Neural progenitor cell (in vitro differentiated cells): Measurements from ENCODE around the gene PEX6. TPM values are rescaled to one million over a fixed set of nuclear protein-coding genes. Genes with fewer than 3 reads are reported as not detected.

Source experiments
- DNase-seq: peaks from one replicate; pipeline ENCODE4 v3.0.0-alpha.2; 2016; ENCODE audit warnings: low spot score
- H2AFZ ChIP-seq: fragments of 200-600 bp; sonication (generic); replicated peaks from 2 replicates; pipeline ENCODE4 v1.6.1; 2016; ENCODE audit warnings: antibody characterized with exemption
- H3F3A ChIP-seq: fragments of 200-600 bp; sonication (generic); 2 replicates; pipeline ENCODE4 v1.6.1; 2016; ENCODE audit warnings: antibody characterized with exemption, low read depth
- H3K27ac ChIP-seq: fragments of 200-600 bp; sonication (generic); 2 replicates; pipeline ENCODE4 v1.5.1; 2016; ENCODE audit warnings: mild to moderate bottlenecking
- H3K27me3 ChIP-seq: fragments of 200-600 bp; sonication (generic); 2 replicates; pipeline ENCODE4 v1.6.1; 2016; ENCODE audit warnings: mild to moderate bottlenecking, moderate library complexity
- H3K36me3 ChIP-seq: fragments of 200-600 bp; sonication (generic); 2 replicates; pipeline ENCODE4 v1.5.1; 2016
- H3K4me1 ChIP-seq: fragments of 200-600 bp; sonication (generic); 2 replicates; pipeline ENCODE4 v1.6.1; 2016; ENCODE audit warnings: mixed run types
- H3K4me2 ChIP-seq: fragments of 200-600 bp; sonication (generic); 2 replicates; pipeline ENCODE4 v1.6.1; 2016
- H3K4me3 ChIP-seq: fragments of 200-600 bp; sonication (generic); 2 replicates; pipeline ENCODE4 v1.5.1; 2016
- H3K79me2 ChIP-seq: fragments of 200-600 bp; sonication (generic); 2 replicates; pipeline ENCODE4 v1.6.1; 2016; ENCODE audit warnings: low read depth
- H3K9ac ChIP-seq: fragments of 200-600 bp; sonication (generic); 2 replicates; pipeline ENCODE4 v1.6.1; 2016
- H3K9me3 ChIP-seq: fragments of 200-600 bp; sonication (generic); 2 replicates; pipeline ENCODE4 v1.5.1; 2016; ENCODE audit warnings: low read depth
- H4K20me1 ChIP-seq: fragments of 200-600 bp; sonication (generic); 2 replicates; pipeline ENCODE4 v1.6.1; 2016; ENCODE audit warnings: low read depth
- H3K27ac Mint-ChIP-seq: 3 replicates; pipeline ENCODE4 v1.8.0; 2021; ENCODE audit warnings: mixed read lengths
- H3K27me3 Mint-ChIP-seq: 2 replicates; pipeline ENCODE4 v1.8.0; 2022; ENCODE audit warnings: low read depth, mild to moderate bottlenecking, inconsistent platforms, moderate library complexity, mixed read lengths; ENCODE audit not compliant: insufficient read depth
- H3K36me3 Mint-ChIP-seq: 3 replicates; pipeline ENCODE4 v1.8.0; 2021; ENCODE audit warnings: mixed read lengths
- H3K4me1 Mint-ChIP-seq: 3 replicates; pipeline ENCODE4 v1.8.0; 2021; ENCODE audit warnings: mixed read lengths
- H3K4me3 Mint-ChIP-seq: 3 replicates; pipeline ENCODE4 v1.8.0; 2021; ENCODE audit warnings: mild to moderate bottlenecking, moderate library complexity, mixed read lengths
- H3K9me3 Mint-ChIP-seq: 3 replicates; pipeline ENCODE4 v1.8.0; 2020; ENCODE audit warnings: mixed read lengths
- EZH2 ChIP-seq: fragments of 200-600 bp; sonication (generic); IDR thresholded peaks from 2 replicates; pipeline ENCODE4 v1.6.1; 2017; ENCODE audit warnings: antibody characterized with exemption, mild to moderate bottlenecking, moderate library complexity
- EZH2phosphoT487 ChIP-seq: fragments of 200-600 bp; sonication (generic); IDR thresholded peaks from 2 replicates; pipeline ENCODE4 v1.6.1; 2017; ENCODE audit warnings: antibody characterized with exemption
- total RNA-seq: library from RNA; depleted of rRNA; stranded (reverse); fragments of >200 nt; gene quantifications from 2 replicates; pipeline ENCODE4 v1.2.3, GENCODE V29; 2015; ENCODE audit warnings: low replicate concordance
- TF ChIP-seq, protein P1 (sequence below): fragments of 200-600 bp; sonication (generic); IDR thresholded peaks from 2 replicates; pipeline ENCODE4 v1.5.1; 2017; ENCODE audit warnings: antibody characterized with exemption, mild to moderate bottlenecking

The PEX6 gene
- total RNA-seq, 1 donor from 2014 or later: 11.3 TPM

GRCh38 chr6:42923666-42924065 lies 55.3 kb downstream of the PEX6 start:
- H2AFZ ChIP-seq: no peak overlapping the region

DNA sequence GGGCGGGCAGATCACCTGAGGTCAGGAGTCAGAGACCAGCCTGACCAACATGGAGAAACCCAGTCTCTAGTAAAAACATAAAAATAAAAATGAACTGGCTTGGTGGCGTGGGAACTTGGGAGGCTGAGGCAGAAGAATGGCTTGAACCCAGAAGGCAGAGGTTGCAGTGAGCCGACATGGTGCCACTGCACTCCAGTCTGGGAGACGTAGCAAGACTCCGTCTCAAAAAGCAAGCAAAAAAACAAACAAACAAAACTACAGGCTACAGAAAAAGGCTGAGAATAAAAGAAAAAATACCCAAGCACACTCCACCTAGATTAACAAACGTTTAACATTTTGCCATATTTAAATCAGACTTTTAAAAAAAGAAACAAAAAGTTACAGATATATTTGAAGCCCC lies 57.2 kb downstream of the PEX6 start:
- H3K4me1 Mint-ChIP-seq: no peaks in the 10 kb centered on the region
- no peak overlapping the region for H2AFZ ChIP-seq
- no peak for TF ChIP-seq EZH2
- TF ChIP-seq, protein P1, sequence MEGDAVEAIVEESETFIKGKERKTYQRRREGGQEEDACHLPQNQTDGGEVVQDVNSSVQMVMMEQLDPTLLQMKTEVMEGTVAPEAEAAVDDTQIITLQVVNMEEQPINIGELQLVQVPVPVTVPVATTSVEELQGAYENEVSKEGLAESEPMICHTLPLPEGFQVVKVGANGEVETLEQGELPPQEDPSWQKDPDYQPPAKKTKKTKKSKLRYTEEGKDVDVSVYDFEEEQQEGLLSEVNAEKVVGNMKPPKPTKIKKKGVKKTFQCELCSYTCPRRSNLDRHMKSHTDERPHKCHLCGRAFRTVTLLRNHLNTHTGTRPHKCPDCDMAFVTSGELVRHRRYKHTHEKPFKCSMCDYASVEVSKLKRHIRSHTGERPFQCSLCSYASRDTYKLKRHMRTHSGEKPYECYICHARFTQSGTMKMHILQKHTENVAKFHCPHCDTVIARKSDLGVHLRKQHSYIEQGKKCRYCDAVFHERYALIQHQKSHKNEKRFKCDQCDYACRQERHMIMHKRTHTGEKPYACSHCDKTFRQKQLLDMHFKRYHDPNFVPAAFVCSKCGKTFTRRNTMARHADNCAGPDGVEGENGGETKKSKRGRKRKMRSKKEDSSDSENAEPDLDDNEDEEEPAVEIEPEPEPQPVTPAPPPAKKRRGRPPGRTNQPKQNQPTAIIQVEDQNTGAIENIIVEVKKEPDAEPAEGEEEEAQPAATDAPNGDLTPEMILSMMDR: no peak
- no peak for TF ChIP-seq EZH2phosphoT487
- H3K27ac Mint-ChIP-seq: no peak overlapping the region
- no peaks in the 10 kb centered on the region for H3K79me2 ChIP-seq
- no peaks in the 10 kb centered on the region for H3K4me1 ChIP-seq
- DNase-seq: no peak
- no peaks in the 10 kb centered on the region for H3K27me3 ChIP-seq
- no peak overlapping the region for H3K27ac ChIP-seq
- no peak overlapping the region for H3K4me2 ChIP-seq
- no peak overlapping the region for H3K4me3 Mint-ChIP-seq
- H3K4me3 ChIP-seq: no peak overlapping the region
- H3K36me3 Mint-ChIP-seq: no peaks in the 10 kb centered on the region
- no peaks in the 10 kb centered on the region for H3K36me3 ChIP-seq
- no peaks in the 10 kb centered on the region for H4K20me1 ChIP-seq
- peaks cover 6% of the 10 kb centered on the region for H3K27me3 Mint-ChIP-seq
- H3K9me3 ChIP-seq: no peaks in the 10 kb centered on the region
- H3F3A ChIP-seq: no peaks in the 10 kb centered on the region
- no peak overlapping the region for H3K9ac ChIP-seq
- no peaks in the 10 kb centered on the region for H3K9me3 Mint-ChIP-seq

More at GRCh38 chr6:42923666-42924065, 55.3 kb downstream of the PEX6 start:
- H4K20me1 ChIP-seq: no peaks in the 10 kb centered on the region
- H3K27ac Mint-ChIP-seq: no peak overlapping the region
- H3K4me3 ChIP-seq: no peak overlapping the region
- no peaks in the 10 kb centered on the region for H3K36me3 Mint-ChIP-seq
- no peaks in the 10 kb centered on the region for H3K36me3 ChIP-seq
- H3K9me3 Mint-ChIP-seq: no peaks in the 10 kb centered on the region
- H3K9me3 ChIP-seq: no peaks in the 10 kb centered on the region
- no peaks in the 10 kb centered on the region for H3K79me2 ChIP-seq
- peaks cover 3% of the 10 kb centered on the region for H3K4me1 ChIP-seq
- H3K9ac ChIP-seq: no peak overlapping the region
- peaks cover 5% of the 10 kb centered on the region for H3K4me1 Mint-ChIP-seq
- H3K27ac ChIP-seq: no peak overlapping the region
- H3K27me3 Mint-ChIP-seq: peaks cover 6% of the 10 kb centered on the region
- no peak for DNase-seq
- H3F3A ChIP-seq: peaks cover 10% of the 10 kb centered on the region
- TF ChIP-seq, protein P1: no peak
- no peak for TF ChIP-seq EZH2
- no peak for TF ChIP-seq EZH2phosphoT487
- no peaks in the 10 kb centered on the region for H3K27me3 ChIP-seq
- no peak overlapping the region for H3K4me3 Mint-ChIP-seq
- H3K4me2 ChIP-seq: no peak overlapping the region

DNA sequence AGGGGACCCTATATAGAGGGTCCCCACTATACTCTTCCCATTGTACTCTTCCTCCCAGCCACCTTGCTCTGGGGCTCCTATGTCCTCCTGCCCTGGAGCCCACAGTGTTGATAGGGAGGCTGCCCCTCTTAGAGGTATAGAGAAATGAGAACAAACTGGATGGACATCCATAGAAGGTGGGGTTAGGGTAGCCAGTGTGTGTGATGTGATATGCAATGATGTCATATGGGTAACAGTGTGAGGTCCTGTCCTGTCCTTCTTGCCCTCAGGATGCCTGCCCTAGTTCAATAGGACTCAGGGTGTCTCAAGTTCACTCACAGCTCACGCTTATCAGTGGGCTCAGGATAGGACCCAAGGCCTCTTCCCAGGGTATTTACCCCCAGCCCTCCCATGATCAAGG lies 62.7 kb downstream of the PEX6 start:
- H3K4me1 Mint-ChIP-seq: peaks cover 1% of the 10 kb centered on the region
- no peak overlapping the region for H3K4me3 ChIP-seq
- no peak overlapping the region for H2AFZ ChIP-seq
- no peaks in the 10 kb centered on the region for H3K79me2 ChIP-seq
- no peaks in the 10 kb centered on the region for H3K9me3 ChIP-seq
- no peaks in the 10 kb centered on the region for H3K36me3 Mint-ChIP-seq
- peaks cover 18% of the 10 kb centered on the region for H3F3A ChIP-seq
- peaks cover 5% of the 10 kb centered on the region for H3K27me3 Mint-ChIP-seq
- no peak for DNase-seq
- no peak overlapping the region for H3K27ac ChIP-seq
- no peak overlapping the region for H3K4me2 ChIP-seq
- no peaks in the 10 kb centered on the region for H3K36me3 ChIP-seq
- H3K4me1 ChIP-seq: no peaks in the 10 kb centered on the region
- H3K4me3 Mint-ChIP-seq: no peak overlapping the region
- no peak overlapping the region for H3K27ac Mint-ChIP-seq
- TF ChIP-seq, protein P1: no peak
- TF ChIP-seq EZH2phosphoT487 (no peak), EZH2 (no peak)
- no peaks in the 10 kb centered on the region for H3K9me3 Mint-ChIP-seq
- H3K9ac ChIP-seq: no peak overlapping the region
- no peaks in the 10 kb centered on the region for H3K27me3 ChIP-seq
- H4K20me1 ChIP-seq: no peaks in the 10 kb centered on the region
